CD4-positive, alpha-beta T cell treated with Interleukin-15 for 4 hours (primary cell): ENCODE measurements around the gene NLRC3.
A peak's percentile ranks its signal among the peaks of the same experiment; 100 is the strongest.

Experiments used
- DNase-seq: peaks from one replicate; pipeline ENCODE4 v3.0.0-alpha.2; 2020; ENCODE audit warnings: low spot score

NLRC3 gene

DNA sequence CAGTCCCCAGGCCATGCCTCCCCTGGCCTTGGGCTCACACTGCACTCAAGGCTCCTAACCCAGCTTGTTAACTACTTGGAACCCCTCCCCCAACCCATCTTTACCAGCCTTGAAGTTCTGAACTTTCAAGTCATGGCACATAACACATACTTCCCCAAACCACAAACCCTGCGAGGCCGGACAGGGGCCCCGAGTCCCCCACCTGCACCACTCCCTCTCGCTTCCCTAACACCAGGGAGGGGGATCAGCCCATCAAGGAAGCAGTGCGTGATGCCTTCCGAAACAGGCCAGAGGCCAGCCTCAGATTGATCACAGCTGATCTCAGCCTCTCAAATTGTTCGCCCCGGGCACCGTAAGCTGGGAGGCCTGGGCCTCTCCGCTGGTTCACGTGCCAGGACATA is 3.0 kb upstream of the NLRC3 start:
- no peak for DNase-seq

DNA sequence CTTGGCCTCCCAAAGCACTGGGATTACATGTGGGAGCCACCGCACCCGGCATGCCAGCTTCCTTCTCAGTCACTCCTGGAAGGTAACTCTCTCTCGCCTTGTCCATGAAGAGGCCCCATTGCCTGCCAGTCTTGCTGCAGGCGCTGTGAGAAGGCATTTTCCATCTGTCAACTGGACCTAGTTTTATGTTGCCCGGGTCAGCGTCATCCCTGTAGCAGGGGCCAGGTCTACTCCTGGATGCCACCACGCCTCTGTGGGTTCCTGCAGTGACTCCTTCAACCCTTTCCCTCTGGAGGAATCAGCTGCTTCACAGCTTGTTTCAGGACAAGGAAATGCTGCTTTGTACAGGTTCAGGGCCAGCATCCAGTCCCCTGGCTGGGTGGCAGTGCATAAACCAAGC is 2.6 kb upstream of the NLRC3 start:
- no peak for DNase-seq

DNA sequence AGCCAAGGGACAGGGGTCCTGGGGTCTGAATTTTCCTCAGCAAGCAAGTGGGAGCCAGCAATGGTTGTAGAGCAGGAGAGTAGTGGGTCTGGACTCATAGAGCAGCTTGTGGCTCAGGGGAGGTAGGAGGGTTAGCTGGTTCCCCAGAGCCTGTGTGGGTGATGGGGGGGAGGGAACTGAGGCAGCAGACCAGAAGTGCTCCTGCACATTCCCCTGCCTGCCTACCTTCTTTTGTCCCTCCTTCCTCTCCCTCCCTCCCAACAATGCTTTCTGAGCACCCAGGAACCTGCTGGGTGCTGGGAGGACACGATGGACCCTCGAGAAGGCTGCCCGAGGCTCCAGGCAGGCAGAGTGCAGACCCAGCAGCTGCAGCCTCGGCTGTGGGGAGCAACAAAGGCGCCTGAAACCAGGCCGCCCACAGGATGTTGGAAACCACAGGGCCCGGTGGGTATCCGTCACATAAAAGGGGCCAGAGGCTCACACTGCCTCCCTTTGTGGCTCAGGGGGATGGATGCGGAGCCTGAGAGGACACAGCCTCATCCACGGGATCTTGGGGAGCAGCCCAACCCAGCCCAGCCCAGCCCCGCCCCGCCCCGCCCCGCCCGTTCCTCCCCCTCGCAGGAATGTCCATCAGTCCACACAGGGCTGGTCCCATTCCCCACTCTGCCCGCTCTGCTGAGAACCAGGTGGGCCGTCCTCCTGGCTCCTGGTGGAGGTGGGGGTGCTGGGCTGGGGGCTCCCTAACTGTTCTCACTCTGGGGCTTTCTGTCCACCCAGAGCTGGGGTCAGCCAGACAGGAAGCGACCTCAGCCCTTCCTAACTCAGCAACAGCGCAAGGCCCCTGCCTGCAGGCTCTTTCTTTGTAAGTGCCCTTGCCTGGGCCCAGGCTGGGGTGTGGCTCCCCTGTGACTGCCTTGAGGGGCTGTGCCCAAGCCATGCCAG is 1.7 kb upstream of the NLRC3 start:
- DNase-seq = peak; percentile 34

GRCh38 chr16:3578121-3578520 is 918 bp upstream of the NLRC3 start:
- peak; percentile 64 for DNase-seq

- no peak for DNase-seq
Measured at GRCh38 chr16:3576211-3576610, 992 bp downstream of the NLRC3 start.

- DNase-seq = no peak
Measured at GRCh38 chr16:3575491-3575890, 1.7 kb downstream of the NLRC3 start.

DNA sequence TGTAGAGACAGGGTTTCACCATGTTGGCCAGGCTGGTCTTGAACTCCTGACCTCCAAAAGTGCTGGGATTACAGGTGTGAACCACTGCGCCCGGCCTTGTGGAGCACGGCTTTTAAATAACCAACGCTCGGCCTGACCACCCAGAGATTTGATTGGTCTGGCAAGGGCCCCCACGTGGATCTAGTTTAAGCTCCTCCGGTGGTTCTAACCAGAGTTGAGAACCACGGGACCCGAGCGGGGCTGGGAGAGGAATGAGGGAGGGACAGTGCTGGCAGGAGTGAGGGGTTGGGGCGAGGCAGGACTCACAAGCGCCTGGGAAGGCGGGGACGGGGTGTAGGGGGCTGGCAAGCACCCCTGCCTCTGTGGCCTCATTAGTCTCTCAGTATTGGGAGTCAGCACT is 3.0 kb downstream of the NLRC3 start:
- no peak for DNase-seq

- no peak for DNase-seq
Measured at GRCh38 chr16:3573146-3573815, 3.9 kb downstream of the NLRC3 start.

DNA sequence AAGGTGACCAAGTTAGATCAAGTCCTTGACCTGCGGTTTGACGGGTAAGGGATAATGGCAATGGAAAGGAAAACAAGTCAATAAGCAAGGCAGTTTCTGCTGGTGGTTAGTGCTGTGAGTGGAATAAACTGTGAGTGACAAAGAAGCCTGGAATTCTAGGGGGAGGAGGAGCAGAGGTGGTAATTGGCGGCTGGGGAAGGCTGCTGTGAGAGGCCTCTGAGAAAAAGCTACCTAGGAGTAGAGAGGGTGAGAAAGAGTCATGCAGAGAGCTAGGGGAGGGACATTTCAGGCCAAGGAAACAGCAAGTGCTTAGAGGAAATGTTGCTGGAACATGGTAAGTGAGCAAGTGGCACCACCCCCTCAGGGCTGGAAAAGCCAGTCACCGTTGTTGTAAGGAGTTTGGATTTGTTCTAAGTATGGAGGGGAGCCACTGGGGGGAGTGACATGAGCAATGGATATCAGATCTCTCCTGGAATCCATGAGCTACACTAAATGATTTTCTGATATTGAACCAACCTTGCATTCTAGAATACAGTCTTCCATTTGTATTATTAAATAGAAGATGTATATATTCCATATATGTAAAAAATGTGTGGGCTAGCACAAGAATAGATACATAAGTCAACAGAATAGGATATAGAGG is 6.7 kb downstream of the NLRC3 start:
- no peak for DNase-seq

DNA sequence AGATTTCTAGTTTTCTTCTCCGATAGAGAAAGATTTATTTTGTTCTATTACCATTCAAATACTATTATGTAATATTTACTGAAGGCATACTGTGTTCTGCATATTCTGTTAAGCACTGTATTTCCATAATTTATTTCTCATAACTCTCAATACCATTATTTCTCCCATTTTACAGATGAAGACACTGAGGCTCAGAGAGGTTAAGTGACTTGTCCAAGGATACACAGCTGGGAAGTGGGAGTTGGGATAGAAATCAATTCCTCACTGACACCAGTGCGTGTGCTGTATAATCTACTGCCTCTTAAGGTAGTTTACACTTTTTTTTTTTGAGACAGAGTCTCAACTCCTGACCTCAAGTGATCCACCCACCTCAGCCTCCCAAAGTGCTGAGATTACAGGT is 7.4 kb downstream of the NLRC3 start:
- no peak for DNase-seq

DNA sequence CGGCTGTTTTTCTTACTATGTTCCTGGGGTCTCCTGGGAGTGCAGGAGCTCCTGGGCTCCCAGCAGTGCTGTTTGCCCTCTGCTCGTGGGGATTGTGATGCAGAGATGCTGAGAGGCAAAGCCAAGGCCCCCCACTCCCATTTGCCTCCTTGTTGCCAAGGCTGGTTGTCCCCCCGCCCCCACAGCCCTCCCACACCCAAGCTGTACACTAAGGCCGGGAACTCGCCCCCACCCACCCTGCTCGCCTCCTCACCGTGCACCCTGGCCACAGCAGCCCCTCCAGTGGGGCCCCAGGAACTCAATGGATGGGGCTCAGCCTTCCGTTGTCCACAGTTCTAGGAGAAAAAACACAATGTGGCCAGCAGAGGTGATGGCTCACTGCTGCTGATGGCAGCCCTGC is 10.2 kb downstream of the NLRC3 start:
- DNase-seq = no peak

GRCh38 chr16:3564889-3565141 is 12.4 kb downstream of the NLRC3 start:
- DNase-seq = no peak

GRCh38 chr16:3564130-3564888 is 12.9 kb downstream of the NLRC3 start:
- DNase-seq = no peak

- no peak for DNase-seq
Measured at GRCh38 chr16:3562914-3563480, 14.2 kb downstream of the NLRC3 start.

DNA sequence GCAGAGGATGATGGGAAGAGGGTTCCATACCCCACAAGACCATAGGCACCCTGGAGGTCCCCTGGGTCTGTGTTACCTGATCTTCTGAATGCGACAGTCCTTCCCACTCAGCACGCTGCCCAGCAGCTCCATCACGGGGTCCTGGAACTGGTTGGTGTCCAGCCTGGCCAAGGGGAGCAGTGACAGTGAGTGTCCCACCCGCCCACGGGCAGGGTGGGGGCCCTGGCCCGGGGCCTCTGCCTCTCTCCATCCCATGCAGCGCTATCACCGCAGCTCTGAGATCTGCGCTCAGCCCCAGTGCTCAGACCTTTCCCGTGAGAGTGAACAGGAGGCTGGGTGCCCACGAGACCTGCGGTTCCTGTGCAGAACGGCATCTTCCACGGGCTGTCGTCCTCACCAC is 15.6 kb downstream of the NLRC3 start:
- no peak for DNase-seq

DNA sequence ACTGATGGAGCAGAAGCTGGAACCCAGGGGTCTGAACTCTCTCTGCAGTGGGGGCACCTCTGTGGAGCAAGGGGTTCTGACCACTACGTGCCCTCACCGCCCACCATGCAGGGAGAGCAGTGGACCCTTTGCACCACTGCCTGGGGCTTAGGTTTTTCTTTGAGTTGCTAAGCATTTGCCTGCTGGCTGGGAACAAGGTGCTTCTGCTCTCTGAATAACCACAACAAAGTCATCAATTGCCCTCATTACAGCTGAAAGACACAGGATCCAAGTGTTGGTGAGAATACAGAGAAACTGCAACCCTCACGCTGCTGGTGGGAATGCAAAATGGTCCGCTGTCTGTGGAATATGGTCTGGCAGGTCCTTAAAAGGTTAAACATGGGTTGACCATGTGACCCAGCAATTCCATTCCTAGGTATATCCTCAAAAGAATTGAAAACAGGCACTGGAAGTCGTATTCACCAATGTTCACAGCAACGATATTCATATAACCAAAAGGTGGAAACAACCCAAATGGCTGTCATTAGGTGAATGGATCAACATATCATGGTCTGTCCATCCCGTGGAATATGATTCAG is 22.8 kb downstream of the NLRC3 start:
- DNase-seq = no peak

- no peak for DNase-seq
Measured at GRCh38 chr16:3553138-3553923, 23.9 kb downstream of the NLRC3 start.

- no peak for DNase-seq
Measured at GRCh38 chr16:3550851-3551847, 26.1 kb downstream of the NLRC3 start.

DNA sequence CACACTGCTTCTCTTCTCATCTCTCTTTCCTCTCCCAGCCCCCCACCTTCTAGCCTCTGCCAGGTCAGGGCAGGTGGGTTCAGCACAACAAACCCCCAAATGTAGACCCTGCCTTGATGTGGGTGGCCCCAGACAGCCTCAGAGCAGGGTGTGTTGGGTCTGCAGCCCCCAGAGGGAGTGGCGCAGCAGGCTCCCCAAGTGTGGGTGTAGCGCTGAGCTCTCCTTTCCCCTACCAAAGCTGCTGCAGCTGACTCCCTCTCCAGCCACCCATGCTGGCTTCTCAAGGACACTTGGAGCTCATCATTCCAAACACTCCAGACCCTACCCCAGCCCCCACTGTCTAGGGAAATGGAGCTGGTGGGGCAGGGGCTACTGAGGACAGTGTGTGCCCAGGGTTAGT is 27.3 kb downstream of the NLRC3 start:
- DNase-seq = no peak

- DNase-seq = no peak
Measured at GRCh38 chr16:3548859-3549258, 28.3 kb downstream of the NLRC3 start.
